Measurements from ENCODE around the gene GLI2.

The GLI2 gene

DNA sequence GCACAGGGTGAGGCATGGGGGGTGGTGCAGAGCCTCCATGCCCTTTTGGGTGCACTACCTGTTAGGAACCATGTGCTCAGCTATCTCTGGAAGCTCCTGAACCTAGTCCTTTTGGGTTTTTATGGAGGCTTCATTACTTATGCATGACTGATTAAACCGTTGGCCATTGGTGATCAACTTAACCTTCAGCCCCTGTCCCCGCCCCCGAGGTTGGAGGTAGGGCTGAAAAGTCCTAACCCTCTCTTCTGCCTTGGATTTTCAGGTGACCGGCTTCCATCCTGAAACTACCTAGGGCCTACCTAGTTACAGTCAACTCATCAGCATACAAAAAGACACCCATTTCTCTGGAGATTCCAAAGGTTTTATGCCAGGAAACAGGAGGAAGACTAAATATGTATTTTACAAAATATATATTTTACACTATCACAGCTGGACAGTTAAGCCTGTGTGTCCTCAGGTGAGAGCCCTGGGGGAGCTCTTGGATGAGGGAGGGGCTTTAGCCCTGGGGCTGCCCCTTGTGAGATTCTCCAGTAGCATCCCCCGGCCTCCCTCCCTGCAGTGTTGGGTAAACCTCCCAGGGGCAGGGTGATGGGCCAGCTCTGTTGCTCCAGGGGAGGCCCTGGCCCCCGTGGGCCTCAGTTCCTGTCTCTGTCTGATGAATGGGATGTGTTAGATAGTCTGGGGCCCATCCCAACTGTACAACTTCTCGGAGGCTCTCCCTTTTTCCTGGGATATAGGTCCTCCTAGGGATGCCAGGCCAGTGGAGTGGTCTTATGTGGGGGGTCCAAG lies 24.1 kb downstream of the GLI2 start:
- DNase-seq = no peak

- DNase-seq = no peak
These were observed 24.9 kb downstream of the GLI2 start for GRCh38 chr2:120760446-120761135.

DNA sequence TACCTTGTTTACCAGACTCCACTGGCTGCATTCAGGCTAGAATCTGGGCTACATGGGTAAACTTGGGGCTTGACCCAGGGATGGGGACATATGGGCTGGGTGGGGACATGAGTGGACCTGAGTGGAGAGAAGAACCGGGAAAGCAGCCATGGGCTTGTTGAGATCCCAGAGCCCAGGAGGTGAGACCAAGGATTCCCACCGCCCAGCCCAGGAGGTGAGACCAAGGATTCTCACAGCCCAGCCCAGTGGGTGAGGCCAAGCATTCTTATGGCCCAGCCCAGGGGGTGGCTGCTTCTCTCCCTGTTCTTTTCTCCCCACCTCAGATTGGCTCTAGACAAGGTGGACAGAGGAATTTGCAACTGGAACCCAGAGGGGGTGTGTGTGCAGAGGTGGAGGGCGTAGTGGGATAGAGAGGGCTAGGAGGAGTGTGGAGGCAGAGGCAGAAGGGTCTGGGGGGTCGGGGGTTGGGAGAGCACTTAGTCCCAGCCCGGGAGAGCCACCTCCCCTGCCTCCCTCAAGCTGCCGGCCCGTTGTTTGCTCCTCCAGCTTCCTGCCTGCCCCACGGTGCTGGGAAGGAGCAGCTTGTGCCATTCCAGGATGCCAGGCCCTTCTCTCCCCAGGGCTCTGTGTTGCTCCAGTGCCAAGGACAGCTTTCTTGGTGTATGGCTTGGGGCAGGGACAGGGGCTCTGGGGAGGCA lies 25.6 kb downstream of the GLI2 start:
- DNase-seq = no peak

DNA sequence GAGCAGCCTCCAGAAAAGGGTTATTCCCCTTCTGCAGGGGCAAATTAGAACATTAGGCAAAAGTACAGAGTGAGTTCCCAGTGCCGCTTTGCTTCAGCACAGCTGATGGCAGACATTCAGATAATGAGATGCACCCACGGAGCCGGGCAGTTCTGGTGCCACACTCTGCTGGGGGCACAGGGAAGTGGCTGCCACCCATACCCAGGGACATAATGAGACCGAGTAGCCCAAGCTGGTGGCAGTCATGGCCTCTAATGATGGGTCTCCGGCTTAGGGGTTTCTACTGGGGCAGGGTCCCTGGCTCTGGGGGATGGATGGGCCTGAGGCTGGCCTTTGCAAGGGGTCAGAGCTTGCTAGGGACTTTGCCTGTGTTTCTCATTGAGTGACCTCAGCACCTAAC lies 26.2 kb downstream of the GLI2 start:
- DNase-seq = no peak

DNA sequence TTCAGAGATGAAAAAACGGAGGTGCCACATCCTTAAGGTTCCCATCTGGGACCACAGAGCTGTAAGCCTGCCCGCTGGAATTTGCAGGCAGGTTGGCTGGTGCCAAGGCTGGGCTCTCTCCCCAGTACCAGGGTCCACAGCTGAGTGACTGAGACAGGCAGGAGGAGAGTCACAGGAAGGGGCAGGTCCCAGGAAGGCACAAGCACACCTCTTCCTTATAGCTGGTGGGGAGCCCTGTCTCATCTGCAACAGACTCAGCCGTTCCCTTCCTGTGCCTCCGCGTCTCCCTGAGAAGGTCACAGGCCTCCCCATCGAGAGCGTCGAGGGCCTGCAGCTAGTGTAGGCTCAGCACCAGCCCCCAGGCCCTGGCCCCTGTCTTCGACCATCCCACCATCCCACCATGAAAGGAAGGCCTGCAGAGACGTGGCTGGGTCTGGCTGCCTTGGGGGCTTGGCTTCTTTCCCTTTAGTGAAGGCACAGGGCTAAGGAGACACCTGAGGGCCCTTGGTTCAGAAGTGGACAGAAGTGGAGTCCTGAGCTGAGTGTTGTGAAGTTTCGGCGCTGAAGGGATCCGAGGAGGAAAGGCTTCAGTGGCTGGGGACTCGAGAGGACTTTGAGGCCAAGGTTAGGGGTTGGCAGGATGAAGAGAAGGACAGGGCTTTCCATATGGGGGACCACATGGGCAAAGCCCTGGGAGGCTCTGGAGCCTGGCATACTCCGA lies 26.8 kb downstream of the GLI2 start:
- no peak for DNase-seq

- DNase-seq = no peak
These were observed 27.8 kb downstream of the GLI2 start for GRCh38 chr2:120763508-120763907.

DNA sequence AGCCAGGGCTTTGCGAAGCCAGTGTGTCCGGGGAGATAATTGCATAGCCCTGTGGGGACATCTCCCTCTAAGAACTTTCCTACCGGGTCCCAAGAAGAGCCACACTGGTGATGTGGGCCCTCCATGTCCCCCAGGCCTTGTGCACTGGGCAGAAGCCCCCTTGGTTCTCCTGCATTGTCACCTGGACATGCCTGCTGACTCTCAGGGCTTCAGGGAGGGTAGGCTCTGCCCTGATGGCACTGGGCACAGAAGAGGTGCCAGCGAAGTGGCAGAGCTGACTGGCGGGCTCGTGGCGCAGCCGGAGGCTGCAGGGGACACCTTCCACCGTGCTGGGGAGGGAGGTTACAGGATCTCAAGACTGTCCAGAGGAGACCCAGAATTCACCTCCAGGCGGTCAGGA lies 28.3 kb downstream of the GLI2 start:
- no peak for DNase-seq

- DNase-seq = no peak
These were observed 28.8 kb downstream of the GLI2 start for GRCh38 chr2:120764492-120764891.

- no peak for DNase-seq
These were observed 29.5 kb downstream of the GLI2 start for GRCh38 chr2:120764991-120765677.

DNA sequence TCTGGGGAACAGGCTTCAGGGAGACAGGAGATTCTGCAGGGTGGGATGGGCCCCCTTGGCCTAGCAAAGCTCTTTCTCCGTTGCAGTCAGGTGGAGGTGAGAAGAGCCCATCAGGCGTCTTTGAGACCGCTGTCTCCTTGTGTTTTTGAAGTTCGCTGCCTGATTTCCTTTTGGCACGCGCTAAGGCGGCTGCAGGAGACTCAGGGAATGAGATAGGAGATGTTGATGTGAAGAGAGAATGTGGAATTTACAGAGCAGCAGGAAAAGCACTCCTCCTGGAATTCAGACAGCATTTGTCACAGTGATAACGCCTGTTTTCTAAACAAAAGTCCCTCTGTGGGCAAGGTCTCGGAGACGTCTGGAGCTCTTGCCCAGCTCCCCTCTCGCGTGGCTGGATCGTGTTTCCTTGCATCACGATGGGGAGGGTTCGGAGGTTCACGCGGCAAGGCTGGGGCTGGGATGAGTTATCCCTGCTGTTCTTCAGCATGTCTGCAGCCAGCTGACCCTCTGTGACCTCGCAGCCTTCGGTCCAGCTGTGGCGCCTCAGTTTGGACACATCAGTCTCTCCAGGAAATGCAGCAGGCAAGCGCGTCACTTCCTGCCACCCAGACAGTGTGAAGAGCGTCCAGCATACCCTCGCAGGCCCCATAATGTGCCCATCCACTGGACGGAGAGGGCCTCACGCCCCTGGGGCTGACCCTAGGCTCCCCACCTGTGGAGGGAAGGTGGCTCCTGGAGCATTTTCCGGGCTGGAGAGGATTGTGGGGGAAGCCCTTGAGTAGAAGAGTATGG lies 30.2 kb downstream of the GLI2 start:
- no peak for DNase-seq

DNA sequence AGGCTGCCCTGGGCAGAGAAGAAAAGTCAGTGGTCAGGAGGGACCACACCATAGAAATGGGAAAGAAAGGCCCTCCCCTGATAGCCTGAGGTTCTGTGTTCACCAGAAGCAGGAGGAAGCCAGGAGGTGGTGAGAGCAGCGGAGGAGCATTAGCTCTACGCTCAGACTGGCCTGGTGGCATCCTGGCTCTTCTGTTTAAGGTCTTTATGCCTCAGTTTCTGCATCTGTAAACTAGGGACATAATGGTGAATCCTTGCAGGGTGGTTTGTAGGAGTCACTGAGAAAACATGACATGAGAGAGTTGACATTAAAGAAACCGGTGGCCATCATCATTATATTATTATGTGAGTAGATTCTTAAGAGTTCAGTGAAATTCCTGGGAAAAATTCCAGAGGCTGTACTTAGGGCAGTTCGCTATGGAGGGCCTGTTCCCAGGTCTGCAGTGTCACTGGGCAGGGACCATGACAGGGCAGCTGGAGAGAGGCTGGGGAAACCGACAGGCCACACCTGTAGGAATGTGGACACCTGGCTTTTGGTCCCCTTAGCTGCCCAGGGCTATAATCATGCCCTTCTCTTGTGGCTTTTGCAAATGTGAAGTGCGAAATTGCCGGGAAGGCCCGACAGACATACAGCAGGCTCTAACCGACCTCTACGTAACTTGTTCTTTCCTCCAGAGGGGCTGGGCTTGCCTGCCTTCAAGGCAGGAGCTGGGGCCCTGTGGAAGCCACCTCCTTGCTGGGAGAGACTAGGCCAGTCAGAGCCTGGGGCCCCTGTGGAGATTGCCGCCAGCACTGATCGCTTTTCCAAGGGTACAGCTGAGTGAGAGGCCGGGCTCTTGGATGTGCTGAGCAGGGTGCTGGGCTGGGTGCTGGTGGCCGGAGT lies 31.0 kb downstream of the GLI2 start:
- no peak for DNase-seq

DNA sequence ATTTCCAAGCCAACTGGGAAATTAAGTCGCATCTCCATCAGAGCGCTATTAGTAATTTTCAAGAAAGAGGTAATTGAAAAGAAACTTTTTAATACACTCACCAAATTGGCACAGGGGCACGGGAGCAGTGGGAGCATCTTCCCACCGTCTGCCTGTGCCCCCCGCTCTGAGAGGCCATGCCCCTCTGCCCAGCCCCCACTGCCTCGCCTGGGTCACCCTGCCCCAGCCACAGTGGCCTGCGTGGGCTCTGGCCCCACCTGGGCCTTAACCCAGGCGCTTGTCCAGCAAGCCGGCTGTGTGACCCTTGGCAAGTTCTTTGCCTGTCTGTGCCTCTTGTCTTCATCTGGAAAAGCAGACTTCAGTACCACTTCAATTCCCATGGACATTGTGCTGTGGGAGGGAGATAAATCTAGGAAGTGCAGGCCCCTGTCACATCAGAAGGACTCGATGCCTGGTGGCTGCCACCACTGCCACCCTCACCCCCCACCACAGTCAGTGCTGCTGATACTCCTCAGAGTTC lies 31.9 kb downstream of the GLI2 start:
- DNase-seq = no peak

GRCh38 chr2:120768112-120769048 lies 32.7 kb downstream of the GLI2 start:
- DNase-seq = no peak

DNA sequence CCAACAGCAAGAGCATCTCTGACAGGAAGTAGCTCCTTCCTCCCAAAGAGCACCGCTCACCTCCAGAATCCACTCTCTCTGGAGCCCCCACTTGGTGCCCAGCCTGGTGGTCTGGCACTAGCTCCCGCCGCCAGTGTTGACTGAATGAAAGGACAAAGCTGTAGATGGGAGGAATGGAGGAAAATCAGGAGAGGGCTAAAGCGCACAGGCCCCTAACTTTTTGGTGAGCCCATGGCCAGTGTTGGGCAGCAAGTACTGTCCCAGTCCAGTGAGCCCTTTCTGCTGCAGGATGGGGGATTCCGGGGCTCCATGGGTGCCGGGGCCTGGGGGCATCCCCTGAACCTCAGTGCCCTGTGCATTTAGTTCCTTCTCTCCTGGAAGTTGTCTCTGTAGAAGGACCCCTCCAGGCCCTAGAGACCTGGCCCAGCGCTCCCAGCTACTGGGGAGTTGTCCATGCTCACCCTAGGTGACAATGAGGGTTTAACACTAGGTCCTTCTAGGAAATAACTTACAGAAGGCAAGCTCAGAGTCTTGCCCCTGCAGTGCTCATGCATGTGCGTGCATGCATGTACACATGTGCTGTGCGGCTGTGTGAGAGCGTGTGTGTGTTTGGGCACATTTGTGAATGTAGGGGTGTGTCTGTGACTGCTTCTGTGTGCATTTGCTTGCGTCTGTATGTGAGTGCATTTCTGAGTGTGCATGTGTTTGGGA lies 33.6 kb downstream of the GLI2 start:
- no peak for DNase-seq

DNA sequence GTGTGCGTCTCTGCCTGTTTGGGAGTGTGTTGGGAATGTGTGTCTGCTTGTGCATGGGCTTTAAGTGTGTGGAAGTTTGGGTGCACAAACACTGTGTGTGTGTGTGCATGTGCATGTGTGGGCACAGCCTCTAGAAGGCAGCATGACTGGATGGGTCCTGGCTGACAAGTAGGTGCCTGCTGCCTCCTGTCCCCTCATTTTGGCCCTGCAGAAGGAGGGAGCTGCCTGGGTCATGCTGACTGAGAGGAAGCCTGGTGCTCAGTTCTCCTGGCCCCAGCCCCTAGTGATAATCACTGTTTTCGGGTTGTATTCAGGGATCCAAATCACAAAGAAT lies 34.1 kb downstream of the GLI2 start:
- no peak for DNase-seq

- no peak for DNase-seq
These were observed 34.5 kb downstream of the GLI2 start for GRCh38 chr2:120770176-120770575.

GRCh38 chr2:120770641-120771040 lies 35.0 kb downstream of the GLI2 start:
- no peak for DNase-seq

GRCh38 chr2:120771111-120771780 lies 35.6 kb downstream of the GLI2 start:
- DNase-seq = no peak

Measured in NK-92 treated with Interleukin-12 subunit alpha and Interleukin-12 subunit beta, amount 100 ng/mL, for 24 hours (cell line).